ENCODE data around the gene SERP1.
"Not testable (repeated sequence)": the region's sequence is repeated elsewhere in the genome, so short reads cannot be mapped to it uniquely, and the experiment has no call there.

SERP1 gene

GRCh38 chr3:150538324-150539208 lies 7.7 kb downstream of the SERP1 start:
- DNase-seq (ENCODE audit: low spot score) = no peak

DNA sequence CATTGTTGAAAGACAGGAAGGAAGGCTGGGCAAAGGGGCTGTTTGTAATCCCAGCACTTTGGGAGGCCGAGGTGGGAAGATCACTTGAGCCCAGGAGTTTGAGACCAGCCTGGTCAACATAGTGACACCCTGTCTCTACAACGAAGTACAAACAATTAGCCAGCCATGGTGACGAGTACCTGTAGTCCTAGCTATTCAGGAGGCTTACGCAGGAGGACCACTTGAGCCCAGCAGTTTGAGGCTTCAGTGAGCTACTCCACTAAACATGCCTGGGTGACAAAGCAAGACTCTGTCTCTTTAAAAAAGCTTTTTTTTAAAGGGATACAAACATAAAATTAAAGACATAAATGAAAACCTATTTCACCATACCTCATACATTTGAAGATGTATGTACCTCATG lies 11.1 kb downstream of the SERP1 start:
- DNase-seq (ENCODE audit: low spot score) = no peak

DNA sequence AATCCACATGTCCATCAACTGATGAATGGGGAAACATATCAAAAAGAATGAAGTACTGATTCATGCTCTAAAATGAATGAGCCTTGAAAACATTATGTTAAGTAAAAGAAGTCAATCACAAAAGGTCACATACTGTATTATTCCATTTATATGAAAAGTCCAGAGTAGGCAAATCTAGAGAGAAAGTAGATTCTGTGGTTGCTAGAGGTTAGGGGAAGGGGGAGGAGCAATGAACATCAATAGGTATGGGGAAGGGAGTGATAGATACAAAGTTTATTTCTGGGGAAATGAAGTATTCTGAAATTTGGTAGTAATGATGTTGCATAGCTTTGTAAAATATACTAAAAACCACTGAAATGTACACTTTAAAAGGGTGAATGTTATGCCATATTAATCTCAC lies 14.5 kb downstream of the SERP1 start:
- no peak for DNase-seq (ENCODE audit: low spot score)

DNA sequence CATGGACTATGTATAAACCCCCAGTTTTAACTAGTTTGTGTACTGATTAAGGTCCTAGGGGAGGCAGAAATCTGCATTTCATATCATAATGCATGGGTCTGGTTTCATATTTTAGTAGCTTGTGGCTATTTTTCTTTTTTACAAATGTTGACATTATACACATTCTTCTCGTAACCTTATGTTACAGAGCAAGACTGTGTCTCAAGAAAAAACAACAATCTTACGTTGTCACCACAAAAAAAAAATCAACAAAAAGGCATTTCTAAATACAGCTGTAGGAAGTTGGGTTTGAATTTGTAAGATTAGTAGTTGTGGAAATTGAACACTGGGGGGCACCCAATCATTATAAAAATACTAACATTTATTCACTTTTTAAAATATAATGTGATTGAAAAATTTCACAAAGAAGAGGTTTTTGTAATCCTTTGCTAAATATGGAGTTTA lies 17.9 kb downstream of the SERP1 start:
- DNase-seq (ENCODE audit: low spot score) = no peak

- no peak for DNase-seq (ENCODE audit: low spot score)
Observed at GRCh38 chr3:150527464-150528255, 18.6 kb downstream of the SERP1 start.

GRCh38 chr3:150523538-150523937 lies 22.8 kb downstream of the SERP1 start:
- no peak for DNase-seq (ENCODE audit: low spot score)

GRCh38 chr3:150521463-150521862 lies 24.8 kb downstream of the SERP1 start:
- no peak for DNase-seq (ENCODE audit: low spot score)

GRCh38 chr3:150520408-150520807 lies 25.9 kb downstream of the SERP1 start:
- DNase-seq (ENCODE audit: low spot score) = no peak

DNA sequence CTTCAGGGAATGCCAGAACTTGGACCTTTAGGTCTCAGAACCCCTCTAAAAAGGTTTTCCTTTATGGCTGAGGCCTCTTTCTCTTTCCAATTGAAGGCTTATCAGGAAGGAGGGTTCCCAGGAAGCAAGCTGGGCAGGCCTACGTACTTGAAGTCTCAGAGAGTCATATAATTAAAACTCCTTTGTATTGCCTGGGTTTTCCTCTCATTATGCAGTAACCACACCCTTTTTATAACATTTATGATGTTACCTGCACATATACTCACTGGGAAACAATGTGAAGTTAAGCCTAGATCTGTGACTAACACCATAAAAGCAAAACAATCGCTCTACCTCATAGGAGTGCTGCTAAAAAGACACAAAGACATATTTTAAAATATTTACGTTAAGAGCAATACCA lies 27.3 kb downstream of the SERP1 start:
- DNase-seq (ENCODE audit: low spot score) = no peak

GRCh38 chr3:150515210-150515609 lies 31.1 kb downstream of the SERP1 start:
- no peak for DNase-seq (ENCODE audit: low spot score)

GRCh38 chr3:150511122-150511821 lies 35.0 kb downstream of the SERP1 start:
- DNase-seq (ENCODE audit: low spot score) = no peak

- DNase-seq (ENCODE audit: low spot score) = no peak
Observed at GRCh38 chr3:150509780-150510179, 36.5 kb downstream of the SERP1 start.

DNA sequence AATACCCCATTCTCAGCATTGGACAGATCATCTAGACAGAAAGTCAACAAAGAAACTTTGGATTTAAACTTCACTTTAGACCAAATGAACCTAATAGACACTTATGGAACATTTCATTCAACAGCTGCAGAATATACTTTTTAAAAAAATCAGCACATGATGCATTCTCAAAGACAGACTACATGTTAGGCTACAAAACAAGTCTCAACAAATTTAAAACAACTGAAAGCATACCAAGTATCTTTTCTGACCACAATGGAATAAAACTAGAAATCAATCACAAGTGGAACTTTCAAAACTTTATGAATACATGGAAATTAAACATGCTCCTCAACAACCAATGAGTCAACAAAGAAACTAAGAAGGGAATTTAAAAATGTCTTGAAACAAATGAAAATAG lies 37.9 kb downstream of the SERP1 start:
- no peak for DNase-seq (ENCODE audit: low spot score)

DNA sequence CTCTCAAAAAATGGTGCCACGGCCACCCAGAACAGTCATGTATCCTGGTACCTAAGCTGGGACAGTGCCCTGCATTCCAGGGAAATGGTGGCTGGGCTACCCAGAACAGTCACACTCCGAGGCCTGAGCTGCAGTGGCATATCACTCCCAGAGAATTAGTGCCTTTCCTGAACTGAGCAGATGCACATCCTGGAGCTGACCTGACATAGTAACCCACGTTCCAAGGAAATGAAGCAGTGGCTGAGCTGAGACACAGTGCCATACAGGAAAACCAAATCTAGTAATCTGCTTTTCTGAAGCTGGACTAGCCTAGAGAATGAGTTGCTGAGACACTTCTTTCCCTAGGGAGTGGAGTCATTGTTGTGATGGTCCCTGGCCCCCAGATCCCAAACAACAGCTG lies 41.8 kb downstream of the SERP1 start:
- no peak for DNase-seq (ENCODE audit: low spot score)

GRCh38 chr3:150503402-150504099 lies 42.7 kb downstream of the SERP1 start:
- DNase-seq (ENCODE audit: low spot score) = no peak

DNA sequence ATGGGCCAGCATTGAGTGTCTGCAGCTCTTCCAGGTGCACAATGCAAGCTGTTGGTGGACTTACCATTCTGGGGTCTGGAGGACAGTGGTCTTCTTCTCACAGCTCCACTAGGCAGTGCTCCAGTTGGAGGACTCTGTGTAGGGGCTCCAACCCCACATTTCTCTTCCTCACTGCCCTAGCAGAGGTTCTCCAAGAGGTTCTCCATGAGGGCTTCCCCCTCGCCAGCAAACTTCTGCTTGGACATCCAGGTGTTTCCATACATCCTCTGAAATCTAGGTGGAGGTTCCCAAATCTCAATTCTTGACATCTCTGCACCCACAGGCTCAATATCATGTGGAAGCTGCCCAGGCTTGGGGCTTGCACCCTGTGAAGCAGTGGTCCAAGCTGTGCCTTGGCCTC lies 45.3 kb downstream of the SERP1 start:
- DNase-seq (ENCODE audit: low spot score) = not testable (repeated sequence)

DNA sequence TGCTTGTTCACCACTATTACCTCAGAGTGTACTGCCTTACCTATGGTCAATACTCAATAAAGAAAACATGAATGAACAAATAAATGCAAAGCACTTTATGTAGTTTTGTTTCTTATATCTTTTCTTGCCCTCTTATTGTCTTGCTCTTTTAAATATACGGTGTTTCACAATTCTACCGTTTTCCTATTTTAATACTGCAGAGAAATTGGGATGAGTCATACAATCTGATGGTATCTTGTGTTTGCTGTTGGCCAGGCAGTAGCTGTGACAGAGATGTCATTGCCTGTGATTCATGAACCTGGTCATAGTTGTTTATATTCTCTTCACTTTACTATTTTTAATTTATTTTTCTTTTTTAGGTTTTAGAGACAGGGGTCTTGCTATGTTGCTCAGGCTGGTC lies 48.3 kb downstream of the SERP1 start:
- no peak for DNase-seq (ENCODE audit: low spot score)

GRCh38 chr3:150495563-150496168 lies 50.6 kb downstream of the SERP1 start:
- no peak for DNase-seq (ENCODE audit: low spot score)

- DNase-seq (ENCODE audit: low spot score) = no peak
Observed at GRCh38 chr3:150495149-150495548, 51.1 kb downstream of the SERP1 start.

- no peak for DNase-seq (ENCODE audit: low spot score)
Observed at GRCh38 chr3:150494411-150494977, 51.8 kb downstream of the SERP1 start.
